ENCODE results near the gene ROCK2.
"Not testable (repeated sequence)": the region's sequence is repeated elsewhere in the genome, so short reads cannot be mapped to it uniquely, and the experiment has no call there.

ROCK2 gene

GRCh38 chr2:11263177-11263576 lies 81.3 kb downstream of the ROCK2 start:
- DNase-seq: no peak

- not testable (repeated sequence) for DNase-seq
Measured at GRCh38 chr2:11262438-11262837, 82.0 kb downstream of the ROCK2 start.

- DNase-seq: not testable (repeated sequence)
Measured at GRCh38 chr2:11261564-11261963, 82.9 kb downstream of the ROCK2 start.

GRCh38 chr2:11260979-11261378 lies 83.5 kb downstream of the ROCK2 start:
- DNase-seq: no peak

GRCh38 chr2:11257964-11258363 lies 86.5 kb downstream of the ROCK2 start:
- DNase-seq: no peak

GRCh38 chr2:11257078-11257477 lies 87.4 kb downstream of the ROCK2 start:
- no peak for DNase-seq

- no peak for DNase-seq
Measured at GRCh38 chr2:11256166-11256565, 88.3 kb downstream of the ROCK2 start.

- DNase-seq: no peak
Measured at GRCh38 chr2:11254100-11254536, 90.3 kb downstream of the ROCK2 start.

GRCh38 chr2:11252458-11252857 lies 92.0 kb downstream of the ROCK2 start:
- DNase-seq: not testable (repeated sequence)

GRCh38 chr2:11250400-11251196 lies 93.8 kb downstream of the ROCK2 start:
- DNase-seq: no peak

- DNase-seq: no peak
Measured at GRCh38 chr2:11245322-11245721, 99.1 kb downstream of the ROCK2 start.

- no peak for DNase-seq
Measured at GRCh38 chr2:11244091-11244826, 100.2 kb downstream of the ROCK2 start.

GRCh38 chr2:11243512-11243911 lies 100.9 kb downstream of the ROCK2 start:
- no peak for DNase-seq

GRCh38 chr2:11242542-11243174 lies 101.8 kb downstream of the ROCK2 start:
- DNase-seq: no peak

GRCh38 chr2:11241412-11242203 lies 102.8 kb downstream of the ROCK2 start:
- DNase-seq: no peak

GRCh38 chr2:11239666-11240462 lies 104.6 kb downstream of the ROCK2 start:
- DNase-seq: no peak

- no peak for DNase-seq
Measured at GRCh38 chr2:11239147-11239546, 105.3 kb downstream of the ROCK2 start.

GRCh38 chr2:11237122-11237521 lies 107.3 kb downstream of the ROCK2 start:
- no peak for DNase-seq

GRCh38 chr2:11236335-11236734 lies 108.1 kb downstream of the ROCK2 start:
- DNase-seq: no peak

GRCh38 chr2:11235583-11235982 lies 108.9 kb downstream of the ROCK2 start:
- no peak for DNase-seq

- peak in 1 of 2 donors; percentile 19 for DNase-seq
Measured at GRCh38 chr2:11234309-11234708, 110.1 kb downstream of the ROCK2 start.

- not testable (repeated sequence) for DNase-seq
Measured at GRCh38 chr2:11231193-11231592, 113.2 kb downstream of the ROCK2 start.

All from hippocampal formation (tissue), 2 donors.